HL-60/S4 treated with retinoic acid at 250 ng/mL for 4 days and 3 days (cell line): ENCODE results near the gene SLC29A1.
"Not testable (repeated sequence)": the region's sequence is repeated elsewhere in the genome, so short reads cannot be mapped to it uniquely, and the experiment has no call there.

Experiments used
- in situ Hi-C: fragments of 300-500 bp; cut with MboI; formaldehyde crosslinking; loops from 2 replicates; pipeline ENCODE4 v1.7.0; 2022; ENCODE audit warnings: low sequenced_read_pairs

SLC29A1 gene

DNA sequence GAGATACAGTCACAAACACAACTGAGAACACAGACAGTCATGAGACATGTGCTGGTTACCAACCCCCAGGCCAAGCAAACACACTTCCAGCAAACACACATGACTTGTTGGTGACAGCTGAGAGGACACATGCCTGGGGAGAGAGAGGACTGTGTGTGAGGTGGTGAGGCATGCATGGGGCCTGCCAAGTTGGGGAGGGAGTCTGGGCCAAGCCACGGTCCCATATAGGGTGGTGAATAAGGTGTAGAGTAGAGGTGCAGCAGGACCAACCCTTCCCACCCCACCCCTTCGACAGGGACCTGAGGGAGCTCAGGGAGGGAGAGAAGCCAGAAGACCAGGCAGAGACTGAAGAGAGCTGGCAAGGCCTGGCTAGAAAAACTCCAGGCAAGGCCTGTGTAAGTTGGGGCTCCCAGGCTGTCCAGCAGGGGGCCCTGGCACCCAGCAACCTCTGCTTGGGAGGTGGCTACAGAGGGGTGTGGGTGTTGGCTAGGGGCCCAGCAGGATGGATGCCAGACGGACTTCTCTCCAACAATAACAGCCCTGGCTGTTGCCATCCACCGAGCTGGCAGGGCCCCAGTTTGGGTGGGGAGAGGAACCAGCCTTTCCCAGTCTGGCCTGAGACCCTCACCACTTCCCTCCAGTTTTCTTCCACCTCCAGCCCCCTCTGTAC lies 2.0 kb upstream of the SLC29A1 start:
- in situ Hi-C loops = no loop called here

DNA sequence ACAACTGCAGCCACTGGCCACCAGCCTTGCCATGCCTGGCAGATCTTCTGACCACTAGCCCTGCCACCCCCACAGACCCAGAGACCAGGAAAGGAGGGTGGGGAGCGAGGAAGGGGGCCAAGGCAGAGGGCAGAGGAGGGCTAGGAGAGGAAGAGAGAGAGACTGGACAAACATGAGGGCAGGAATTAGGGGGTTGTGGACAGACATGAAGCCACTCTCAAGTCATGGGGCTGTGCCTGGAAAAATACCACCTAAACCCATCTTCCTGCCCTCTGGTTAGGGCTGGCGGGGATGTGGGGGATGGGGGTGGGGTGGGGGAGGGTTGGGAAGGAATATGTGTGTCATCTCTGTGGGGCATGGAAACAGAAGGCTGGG lies 1.4 kb upstream of the SLC29A1 start:
- in situ Hi-C loops = no loop called here

DNA sequence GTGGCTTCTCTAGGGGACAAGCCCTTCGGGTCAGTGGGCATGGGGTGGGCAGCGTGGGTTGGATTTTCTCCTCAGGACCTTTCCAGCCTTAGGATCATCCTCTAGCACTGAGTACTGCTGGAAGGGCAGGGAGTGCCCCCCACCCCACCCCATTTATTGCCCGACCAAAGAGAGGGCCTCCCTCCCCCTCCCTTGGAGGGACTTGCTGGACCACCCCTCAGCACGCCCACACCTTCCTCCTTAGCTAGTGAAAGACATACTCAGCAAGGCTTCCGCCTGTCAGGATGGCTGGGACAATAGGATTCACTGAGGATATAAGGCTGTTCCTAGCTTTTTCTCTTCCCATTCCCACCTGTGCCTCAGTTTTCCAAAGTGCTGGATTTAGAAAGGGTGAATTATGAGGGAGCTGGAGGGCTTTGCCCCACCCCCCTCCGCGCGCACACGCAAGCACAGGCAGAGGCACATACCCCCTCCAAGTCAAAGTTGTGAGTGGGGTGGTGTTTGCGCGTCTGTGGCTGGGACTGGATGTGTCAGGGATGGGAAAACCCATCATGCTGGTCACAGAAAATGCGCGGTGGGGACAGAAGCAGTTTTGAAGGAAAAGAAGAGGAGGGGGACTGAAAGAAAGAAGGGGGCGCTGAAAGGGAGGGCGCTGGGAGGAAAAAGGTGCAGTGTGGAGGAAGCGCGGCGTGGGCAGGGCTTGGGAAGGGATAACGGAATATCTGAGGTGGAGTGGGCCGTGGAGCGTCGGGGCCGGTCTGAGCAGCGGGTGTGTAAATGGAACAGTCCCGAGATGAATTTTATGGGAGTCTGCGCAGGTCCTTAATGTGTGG lies 693 bp upstream of the SLC29A1 start:
- in situ Hi-C loops = no loop called here

GRCh38 chr6:44224029-44224964 lies 902 bp downstream of the SLC29A1 start:
- in situ Hi-C loops = no loop called here

DNA sequence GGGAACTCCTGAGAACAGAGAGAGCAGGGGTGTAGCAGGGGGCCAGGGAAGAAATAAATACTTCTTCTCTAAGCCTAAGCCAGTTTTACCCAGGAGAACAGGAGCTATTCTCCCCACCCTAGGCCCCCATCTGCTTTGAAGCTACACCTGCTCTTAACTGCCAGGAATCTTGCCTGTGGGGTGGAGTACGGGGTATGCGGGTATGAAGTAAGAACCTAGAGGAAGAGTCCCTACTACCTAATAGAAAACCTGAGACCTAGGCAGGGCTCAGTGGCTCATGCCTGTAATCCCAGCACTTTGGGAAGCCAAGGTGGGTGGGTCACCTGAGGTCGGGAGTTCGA lies 1.5 kb downstream of the SLC29A1 start:
- in situ Hi-C loops = no loop called here

GRCh38 chr6:44225579-44226325 lies 2.4 kb downstream of the SLC29A1 start:
- in situ Hi-C loops = no loop called here

DNA sequence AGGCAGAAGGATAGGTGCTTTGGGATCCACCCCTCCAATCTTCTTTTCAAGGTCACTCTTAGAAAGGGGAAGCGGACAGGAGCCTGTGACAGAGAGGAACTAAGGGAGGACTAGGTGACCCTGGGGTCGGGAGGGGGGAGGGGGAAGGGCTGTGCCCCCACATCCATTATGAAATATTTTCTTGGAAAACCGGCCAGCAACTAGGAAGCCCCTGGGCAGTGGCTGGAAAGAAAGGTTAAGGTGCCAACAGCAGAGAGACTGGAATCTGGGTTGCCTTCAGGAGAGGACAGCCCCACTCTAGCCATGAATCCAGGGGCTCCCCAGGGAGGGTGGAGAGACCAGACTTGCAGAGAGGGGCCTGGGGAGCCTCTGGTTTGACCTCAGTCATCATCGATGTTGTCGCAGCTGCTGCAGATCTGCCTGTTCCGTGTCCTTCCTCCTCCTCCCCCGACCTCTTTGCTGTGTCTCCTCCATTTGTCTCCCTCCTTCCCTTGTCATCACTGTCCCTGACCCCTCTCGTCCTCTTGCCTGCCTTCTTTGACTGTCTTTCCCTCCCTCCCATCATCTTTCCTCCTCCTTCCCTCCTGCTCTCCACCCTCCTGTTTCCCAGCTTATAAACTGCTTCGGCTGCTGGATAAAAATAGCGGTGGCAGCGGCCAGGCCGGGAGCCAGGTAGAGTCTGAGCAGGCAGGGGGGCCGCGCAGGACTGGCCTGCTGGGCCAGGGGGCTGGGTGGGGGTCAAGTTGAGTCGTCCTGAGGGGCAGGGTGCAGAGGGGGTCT lies 3.2 kb downstream of the SLC29A1 start:
- in situ Hi-C loops = no loop called here

DNA sequence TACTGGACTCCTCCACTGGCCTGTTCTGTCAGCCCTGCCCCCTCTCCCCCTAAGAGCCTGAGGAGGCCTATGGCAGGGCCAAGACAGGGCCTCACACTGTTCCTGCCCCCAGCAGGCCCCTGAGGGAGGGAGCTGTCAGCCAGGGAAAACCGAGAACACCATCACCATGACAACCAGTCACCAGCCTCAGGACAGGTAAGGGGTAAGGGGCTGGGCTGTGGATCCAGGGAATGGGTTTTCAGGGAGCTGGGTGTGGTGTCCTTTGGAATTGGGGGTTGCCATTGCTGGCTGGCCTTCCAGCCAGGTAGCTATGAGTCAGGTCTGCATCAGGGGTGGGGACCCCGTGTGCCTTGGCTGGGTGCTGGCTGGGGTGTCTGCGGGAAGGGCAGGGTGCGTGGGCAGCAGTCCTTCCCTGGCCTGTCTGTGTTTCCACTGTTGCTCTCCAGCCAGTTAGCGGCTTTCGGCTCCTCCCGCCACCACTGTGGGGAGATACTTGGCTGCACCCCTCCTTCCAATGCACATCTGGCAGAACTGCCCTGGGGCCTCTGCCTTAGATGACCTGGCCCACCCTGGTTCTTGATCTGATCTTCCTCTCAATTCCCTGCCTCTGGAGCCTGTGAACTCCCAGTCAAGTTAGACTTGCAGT lies 3.9 kb downstream of the SLC29A1 start:
- in situ Hi-C loops = no loop called here

GRCh38 chr6:44228031-44228430 lies 4.6 kb downstream of the SLC29A1 start:
- in situ Hi-C loops = no loop called here

- in situ Hi-C loops = no loop called here
Observed at GRCh38 chr6:44228433-44228832, 5.0 kb downstream of the SLC29A1 start.

DNA sequence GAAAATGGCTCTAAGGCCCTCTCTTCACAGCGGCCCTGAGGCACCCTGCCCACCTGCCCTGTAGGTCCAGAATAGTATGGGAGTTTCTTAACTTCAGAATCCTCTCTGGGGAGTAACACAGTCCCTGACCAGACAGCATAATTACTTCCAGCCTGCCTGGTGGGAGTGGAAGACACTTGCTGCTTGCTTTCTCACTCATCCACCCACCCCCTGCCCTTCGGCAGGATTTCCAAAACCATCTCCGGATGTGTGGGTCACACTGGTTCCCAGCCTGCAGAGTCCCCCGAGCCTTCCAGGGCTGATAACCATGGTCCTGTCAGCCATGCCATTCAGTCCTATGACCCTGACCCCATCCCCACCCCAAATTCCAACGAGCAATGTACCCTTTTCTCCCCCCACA lies 5.4 kb downstream of the SLC29A1 start:
- in situ Hi-C loops = no loop called here

DNA sequence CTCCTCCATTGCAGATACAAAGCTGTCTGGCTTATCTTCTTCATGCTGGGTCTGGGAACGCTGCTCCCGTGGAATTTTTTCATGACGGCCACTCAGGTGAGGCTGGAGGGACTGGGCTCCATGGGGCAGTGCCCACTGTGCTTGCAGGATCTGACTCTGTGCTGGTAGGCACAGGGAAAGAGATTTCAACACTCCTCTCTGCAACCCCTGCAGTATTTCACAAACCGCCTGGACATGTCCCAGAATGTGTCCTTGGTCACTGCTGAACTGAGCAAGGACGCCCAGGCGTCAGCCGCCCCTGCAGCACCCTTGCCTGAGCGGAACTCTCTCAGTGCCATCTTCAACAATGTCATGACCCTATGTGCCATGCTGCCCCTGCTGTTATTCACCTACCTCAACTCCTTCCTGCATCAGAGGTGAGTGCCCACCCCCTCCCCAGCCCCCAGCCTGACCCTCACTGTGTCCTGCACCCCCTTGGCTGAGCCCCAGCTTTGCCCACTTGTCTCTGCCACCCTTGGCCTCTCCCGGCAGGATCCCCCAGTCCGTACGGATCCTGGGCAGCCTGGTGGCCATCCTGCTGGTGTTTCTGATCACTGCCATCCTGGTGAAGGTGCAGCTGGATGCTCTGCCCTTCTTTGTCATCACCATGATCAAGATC lies 6.1 kb downstream of the SLC29A1 start:
- in situ Hi-C loops = no loop called here

DNA sequence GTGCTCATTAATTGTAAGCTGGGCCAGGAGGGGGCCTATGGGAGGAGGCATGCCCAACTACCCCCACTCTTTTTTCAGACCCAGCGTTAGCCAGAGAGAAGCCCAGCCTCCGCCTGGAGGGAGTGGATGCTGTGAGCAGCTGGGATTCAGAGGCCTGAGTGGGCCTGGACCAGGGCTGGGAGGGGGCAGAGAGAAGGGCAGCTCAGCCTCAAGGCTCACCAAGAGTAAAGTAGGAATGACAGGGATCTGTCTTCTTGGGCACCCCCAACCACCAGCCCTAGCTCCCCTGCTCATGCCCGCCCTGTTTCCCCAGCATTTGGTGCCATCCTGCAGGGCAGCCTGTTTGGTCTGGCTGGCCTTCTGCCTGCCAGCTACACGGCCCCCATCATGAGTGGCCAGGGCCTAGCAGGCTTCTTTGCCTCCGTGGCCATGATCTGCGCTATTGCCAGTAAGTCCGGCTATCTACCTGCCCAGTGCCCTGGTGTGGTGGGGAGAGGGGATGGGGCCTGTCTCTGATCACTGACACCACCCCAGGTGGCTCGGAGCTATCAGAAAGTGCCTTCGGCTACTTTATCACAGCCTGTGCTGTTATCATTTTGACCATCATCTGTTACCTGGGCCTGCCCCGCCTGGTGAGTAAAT lies 6.8 kb downstream of the SLC29A1 start:
- in situ Hi-C loops = no loop called here

GRCh38 chr6:44231426-44231825 lies 8.0 kb downstream of the SLC29A1 start:
- in situ Hi-C loops = not testable (repeated sequence)

DNA sequence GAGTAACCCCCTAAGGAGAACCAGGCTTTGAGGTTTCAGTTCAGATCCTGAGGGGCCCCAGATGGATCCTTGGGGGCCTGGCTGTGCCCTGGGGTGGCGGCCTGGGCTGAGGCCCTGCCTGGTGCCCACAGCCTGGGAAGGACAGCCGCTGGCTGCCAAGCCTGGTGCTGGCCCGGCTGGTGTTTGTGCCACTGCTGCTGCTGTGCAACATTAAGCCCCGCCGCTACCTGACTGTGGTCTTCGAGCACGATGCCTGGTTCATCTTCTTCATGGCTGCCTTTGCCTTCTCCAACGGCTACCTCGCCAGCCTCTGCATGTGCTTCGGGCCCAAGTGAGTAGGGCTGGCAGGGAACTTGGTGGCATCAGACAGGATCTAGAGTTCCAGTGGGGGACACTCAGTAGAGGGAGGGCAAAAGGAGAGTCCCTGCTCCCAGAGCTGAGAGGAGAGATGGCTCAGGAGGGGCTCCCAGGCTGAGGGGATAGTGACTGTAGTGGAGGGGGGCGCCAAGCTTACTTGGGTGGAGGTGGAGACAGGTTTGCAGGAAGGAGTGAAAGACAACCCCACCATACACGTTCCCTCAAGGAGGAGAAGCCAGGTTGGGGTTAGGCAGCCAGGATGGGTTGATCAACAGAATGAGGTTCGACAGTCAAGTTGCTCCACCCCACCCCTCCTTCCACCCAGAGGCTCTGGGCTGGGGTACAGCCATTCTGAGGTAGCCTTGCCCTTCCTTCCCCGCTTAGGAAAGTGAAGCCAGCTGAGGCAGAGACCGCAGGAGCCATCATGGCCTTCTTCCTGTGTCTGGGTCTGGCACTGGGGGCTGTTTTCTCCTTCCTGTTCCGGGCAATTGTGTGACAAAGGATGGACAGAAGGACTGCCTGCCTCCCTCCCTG lies 9.5 kb downstream of the SLC29A1 start:
- in situ Hi-C loops = no loop called here

- in situ Hi-C loops = no loop called here
Observed at GRCh38 chr6:44233567-44234100, 10.2 kb downstream of the SLC29A1 start.
